GM19035 (cell line): Measurements from ENCODE around the gene MEGF11.
A peak's percentile ranks its signal among the peaks of the same experiment; 100 is the strongest.

Experiments
- ATAC-seq: cut with Tn5 transposase; IDR thresholded peaks from one replicate; pipeline ENCODE4 v1.9.1; 2021; ENCODE audit not compliant: unreplicated experiment

MEGF11 gene

DNA sequence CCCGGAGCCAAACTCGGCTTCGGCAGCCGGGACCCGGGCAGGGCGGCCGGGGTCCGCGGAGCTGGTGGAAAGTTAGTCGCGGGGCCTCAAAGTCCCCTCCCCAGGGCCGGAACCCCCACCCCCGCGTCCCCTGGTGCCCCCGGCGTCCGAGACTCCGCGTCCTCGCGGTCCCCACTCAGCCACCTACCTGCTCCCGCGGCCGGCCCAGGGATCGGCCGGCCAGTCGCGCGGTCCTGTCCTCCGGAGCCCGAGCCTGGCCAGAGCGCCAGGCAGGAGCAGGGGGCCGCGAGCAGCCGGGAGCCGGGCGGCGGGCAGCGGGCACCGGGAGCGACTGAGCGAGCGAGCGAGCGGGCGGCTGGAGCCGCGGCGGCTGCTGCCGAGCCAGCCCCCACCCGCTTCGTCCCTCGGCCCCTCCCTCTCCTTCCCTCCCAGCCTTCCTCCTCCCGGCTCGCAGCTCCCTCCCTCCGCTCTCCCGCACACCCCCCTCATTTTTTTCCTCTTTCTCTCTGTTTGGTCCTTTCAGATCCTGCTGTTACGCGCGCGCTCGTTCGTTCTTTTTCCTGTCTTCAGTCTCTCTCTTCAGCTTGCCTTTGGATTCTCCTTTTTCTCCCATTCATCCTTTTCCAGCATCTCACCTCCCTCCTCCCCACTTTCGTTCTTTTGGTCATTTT lies at the start of gene MEGF11:
Gene MEGF11 (minus strand): TSS at position 333 of the 671 bp plus-strand sequence. CDS start 125,347 bp downstream, outside the sequence.
- no peak for ATAC-seq

GRCh38 chr15:66302489-66303278 lies 49.1 kb upstream of the MEGF11 start:
- ATAC-seq = no peak

GRCh38 chr15:66298803-66299251 lies 45.3 kb upstream of the MEGF11 start:
- no peak for ATAC-seq

DNA sequence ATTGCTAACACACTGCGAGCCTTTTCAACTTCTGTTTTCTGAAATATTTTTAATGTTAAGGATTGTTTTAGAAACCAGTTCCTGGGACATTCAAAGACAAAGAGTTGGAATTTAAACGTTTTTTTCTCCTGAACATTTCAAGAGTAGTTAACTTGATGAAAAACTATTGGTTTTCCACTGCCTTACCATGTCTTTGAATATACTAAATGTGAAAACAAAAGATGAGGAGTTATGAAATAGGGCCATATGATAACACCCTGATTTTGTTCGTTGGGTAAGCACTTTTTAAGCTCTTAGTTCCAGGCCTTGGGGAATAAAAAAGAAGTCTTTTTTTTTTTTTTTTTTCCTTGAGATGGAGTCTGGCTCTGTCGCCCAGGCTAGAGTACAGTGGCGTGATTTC lies 42.6 kb upstream of the MEGF11 start:
- ATAC-seq = no peak

- no peak for ATAC-seq
Measured at GRCh38 chr15:66294932-66295235, 41.3 kb upstream of the MEGF11 start.

GRCh38 chr15:66294157-66294931 lies 40.8 kb upstream of the MEGF11 start:
- peak; percentile 30 for ATAC-seq

DNA sequence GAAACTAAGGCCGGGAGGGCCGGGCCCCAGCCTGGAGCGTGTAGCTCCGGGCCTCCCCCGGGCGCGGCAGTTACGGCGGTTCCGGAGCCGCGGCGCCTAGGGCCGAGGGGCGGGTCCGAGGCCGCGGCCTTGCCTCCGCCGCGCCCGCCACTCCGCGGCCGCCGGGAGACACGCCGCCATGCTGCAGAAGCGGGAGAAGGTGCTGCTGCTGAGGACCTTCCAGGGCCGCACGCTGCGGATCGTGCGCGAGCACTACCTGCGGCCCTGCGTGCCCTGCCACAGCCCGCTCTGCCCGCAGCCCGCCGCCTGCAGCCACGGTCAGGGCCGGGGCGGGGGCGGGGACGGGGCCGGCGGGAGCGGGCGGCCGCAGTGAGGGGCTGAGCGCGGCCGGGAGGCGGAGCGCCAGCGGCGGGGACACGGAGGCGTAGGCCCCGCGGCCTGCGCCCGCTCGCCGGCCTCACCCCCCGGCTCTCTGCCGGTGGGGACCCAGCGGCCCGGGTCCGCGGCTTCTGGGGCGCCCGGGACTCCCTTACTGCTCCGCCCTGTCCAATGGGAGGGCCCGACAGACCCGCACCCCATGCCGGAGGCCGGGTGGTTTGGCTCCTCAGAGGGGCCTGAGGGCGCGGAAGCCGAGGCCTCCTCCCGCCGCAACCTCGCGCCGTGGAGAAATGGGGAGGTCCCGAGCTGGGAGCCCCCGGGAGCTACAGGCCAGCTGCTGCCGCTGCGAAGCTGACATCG lies 40.0 kb upstream of the MEGF11 start, which contains the start of gene DIS3L:
Gene DIS3L (plus strand): TSS at position 150 of the 738 bp plus-strand sequence. CDS start 29 bp downstream, at position 179.
- ATAC-seq = peak; percentile 74

DNA sequence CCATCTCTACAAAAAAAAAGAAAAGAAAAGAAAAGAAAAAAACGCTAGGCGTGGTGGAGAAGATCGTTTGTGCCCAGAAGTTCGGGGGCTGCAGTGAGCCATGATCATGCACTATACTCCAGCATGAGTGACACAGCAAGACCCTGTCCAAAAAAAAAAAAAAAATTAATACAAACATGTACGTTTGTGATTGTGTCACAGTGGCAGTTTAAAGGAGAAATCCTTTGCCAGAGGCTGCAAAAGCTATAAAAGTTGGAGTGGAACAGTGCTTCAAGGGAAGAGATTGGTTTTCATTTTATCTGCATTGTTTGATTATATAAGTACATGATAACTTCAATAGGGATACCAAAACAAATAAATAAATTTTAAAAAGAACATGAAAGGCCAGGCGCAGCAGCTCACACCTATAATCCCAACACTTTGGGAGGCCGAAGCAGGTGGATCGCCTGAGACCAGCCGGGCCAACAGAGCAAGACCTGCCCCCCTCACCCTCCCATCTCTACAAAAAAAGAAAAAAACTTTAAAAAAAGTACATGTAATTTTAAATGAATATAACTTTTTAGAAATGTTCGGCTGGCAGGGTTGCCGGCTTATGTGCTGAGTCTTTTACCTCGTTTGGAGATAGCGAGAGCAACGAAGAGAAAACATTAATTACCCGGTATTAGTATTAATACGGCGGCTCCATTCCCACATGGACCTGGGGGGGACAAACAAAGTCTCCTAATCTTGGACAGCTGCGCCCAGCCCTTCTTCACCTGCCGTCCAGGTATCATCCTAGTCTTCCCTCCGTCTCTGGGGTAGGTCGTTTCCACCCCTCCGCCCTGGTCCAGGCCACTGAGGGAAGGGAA lies 39.2 kb upstream of the MEGF11 start:
- ATAC-seq = no peak

DNA sequence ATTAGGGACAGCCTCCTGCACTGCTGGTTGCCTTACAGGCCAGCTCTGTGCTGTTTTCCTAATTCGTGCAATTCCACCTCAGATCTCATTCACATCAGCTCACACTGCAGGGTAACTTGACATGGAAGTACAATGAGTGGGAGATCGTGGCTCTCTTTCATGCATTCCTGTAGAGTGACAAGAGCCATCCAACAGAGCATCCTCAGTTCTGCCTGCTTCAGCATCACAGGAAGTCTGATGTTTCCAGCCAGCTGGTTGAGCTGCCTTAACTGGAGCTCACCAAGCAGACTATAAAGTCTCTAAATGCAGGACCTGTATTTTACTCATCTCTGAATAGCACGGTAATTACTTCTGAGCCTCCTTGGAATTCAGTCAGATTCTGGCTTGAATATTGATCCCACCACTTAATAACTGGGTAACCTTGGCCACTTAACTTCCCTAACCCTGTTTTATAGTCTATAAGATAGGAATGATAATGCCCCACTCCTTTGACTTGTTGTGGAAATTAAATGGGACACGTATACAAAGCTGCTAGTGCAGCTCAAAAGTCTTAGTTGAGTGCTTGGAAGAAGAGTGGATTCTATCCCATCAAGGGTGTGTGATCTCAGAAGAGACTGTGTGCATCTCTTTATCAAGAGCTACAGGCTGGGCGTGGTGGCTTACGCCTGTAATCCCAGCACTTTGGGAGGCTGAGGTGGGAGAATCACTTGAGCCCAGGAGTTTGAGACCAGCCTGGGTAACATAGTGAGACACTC lies 38.4 kb upstream of the MEGF11 start:
- ATAC-seq = no peak

- ATAC-seq = no peak
Measured at GRCh38 chr15:66290518-66290917, 37.0 kb upstream of the MEGF11 start.

- no peak for ATAC-seq
Measured at GRCh38 chr15:66290007-66290406, 36.5 kb upstream of the MEGF11 start.

DNA sequence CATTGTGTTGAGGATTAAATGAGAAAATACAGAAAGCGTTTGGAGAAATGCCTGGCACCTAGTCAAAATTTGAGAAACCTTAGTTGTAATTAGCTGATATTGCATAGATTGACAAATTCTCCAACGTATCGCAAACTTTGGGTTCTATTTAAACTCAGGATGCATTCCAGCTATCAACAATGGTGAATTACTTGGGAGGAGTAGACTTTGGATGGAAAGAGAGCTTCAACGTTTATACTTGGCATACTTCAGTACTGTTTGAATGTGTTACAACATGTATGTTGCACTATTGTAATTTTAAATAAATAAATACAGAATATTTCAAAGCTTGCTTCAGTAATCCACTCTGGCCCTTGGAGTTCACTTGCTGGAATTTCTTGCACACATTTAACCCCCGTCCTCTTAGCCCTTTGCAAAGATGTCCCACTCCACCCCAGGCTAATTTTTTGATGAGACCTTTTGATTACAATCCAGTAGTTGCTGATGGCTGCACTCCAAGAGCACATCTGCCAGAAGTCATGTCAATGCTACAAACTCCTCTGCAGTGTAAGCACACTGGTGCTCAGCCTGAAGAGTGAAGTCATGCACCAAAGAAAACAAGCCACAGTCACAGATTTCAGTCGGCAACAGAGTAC lies 35.1 kb upstream of the MEGF11 start:
- no peak for ATAC-seq

DNA sequence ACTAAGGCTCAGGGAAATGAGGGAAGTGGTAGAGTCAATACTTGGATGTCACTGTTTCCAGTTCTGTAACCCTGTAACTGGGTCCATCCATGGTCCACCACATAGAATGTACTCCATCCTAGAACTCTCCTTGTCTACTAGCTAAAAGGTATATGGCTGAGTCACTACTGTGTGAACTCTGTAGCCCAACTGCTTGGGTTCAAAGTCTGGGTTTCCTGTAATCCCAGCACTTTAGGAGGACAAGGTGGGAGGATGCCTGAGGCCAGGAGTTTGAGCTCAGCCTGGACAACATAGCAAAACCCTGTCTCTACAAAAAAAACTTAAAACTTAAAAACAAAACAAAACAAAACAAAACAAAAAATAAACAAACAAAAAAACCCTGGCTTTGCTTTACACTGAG lies 34.5 kb upstream of the MEGF11 start:
- ATAC-seq = no peak

- no peak for ATAC-seq
Measured at GRCh38 chr15:66287461-66288057, 34.0 kb upstream of the MEGF11 start.

DNA sequence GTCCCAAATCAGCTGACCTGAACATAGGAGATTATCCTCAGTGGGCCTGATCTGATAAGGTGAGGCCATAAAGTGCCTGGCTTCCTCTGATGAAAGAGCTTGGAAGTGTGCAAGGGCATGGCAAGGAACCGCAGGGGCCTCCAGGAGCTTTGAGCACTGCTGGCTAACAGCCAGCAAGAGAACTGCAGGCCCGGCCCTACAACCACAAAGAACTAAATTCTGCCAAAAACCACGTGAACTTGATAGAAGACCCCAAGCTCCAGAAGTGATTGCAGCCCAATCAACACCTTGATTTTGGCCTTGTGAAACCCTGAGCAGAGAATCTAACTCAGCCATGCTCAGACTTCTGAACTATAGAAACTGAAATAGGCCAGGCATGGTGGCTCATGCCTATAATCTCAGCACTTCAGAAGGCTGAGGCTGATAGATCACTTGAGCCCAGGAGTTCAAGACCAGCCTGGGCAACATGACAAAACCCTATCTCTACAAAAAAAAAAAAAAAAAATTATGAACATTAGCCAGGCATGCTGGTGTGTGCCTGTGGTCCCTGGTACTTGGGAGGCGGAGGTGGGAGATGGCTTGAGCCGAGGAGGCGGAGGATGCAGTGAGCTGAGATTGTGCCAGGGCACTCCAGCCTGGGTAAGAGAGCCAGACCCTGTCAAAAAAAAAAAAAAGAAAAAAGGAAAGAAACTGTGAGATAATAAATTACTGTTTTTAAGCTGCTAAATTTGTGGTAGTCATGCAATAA lies 32.2 kb upstream of the MEGF11 start:
- no peak for ATAC-seq

DNA sequence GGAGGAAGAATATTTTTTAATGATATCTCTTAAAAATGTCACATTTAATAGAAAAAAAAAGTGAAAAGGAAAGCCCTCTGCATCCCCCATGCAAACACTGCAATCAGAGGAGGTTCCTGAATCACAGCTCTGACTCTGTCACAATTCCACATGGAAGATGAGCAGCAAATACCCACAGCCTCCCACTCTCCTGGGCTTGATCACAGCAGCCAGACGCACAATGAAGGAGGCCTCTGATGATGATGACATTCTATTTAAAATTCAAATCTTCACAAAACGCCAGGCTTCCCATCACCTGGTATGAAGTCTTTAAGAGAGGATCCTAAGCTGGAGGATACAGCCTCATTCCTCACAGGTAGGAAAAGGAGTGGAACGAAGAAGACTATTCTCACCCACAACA lies 30.7 kb upstream of the MEGF11 start:
- ATAC-seq = no peak

DNA sequence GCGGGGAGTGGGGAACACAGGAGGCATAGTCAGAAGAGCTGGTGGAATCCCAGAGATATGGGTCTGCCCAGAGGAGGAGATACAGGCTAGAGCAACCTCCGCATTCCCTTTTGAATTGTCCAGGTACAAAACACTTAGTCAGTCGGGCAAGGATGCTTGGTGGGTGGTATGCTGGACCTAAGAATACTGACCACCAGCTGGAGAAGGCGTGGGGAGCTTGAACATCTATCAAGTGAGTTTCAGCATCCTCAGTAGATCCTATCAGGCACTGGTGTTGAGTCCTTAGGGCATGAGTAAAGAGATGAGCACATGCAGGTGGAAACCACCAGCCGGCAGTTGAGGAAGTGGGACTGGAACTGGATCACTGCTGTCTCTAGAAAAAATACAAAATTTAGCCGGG lies 25.1 kb upstream of the MEGF11 start:
- ATAC-seq = no peak

GRCh38 chr15:66278056-66278455 lies 24.5 kb upstream of the MEGF11 start:
- ATAC-seq = no peak
